NCI-H524 treated with DMSO at 0.1 percent for 48 hours (cell line): ENCODE measurements around the gene SLIT3.

Source experiments
- DNase-seq: peaks from one replicate; lab custom pipeline; 2025; lab: John Stamatoyannopoulos, UW

SLIT3 gene

DNA sequence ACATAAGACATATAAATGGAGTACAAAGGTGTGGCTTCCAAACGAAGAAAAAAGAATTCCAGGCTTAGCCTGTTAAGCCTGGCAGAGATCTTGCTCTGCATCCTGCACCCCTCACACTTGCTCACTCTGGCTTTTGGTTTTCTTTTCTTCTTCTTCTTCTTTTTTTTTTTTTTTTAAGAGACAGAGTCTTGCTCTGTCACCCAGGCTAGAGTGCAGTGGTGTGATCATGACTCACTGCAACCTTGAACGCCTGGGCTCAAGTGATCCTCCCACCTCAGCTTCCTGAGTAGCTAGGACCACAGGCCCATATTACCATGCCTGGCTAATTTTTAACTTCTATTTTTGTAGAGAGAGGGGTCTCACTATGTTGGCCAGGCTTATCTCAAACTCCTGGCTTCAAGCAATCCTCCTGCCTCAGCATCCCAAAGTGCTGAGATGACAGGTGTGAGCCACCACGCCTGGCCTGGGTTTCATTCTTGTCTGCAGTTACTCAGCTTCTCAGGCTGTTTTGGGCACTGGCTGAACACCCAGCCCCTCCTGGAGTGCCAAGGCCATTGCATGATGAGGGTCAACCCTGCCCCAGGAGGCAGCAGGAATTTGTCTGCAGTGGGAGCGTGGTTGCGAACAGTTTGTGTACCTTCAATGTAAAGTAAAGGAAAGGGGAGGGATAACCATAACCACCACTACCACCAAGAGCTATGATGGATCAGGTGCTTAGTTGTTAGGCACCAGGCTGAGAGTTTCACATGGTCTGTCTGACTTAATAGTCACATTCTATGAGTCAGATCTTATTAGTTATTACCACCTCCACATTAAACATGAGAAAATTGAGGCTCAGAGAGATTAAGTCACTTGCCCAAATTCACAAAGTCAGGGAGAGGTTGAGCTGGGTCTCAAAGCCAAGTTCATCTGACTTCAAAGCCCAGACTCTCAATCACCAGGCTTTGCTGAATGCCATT, 502.6 kb downstream of the SLIT3 start:
- no peak for DNase-seq

GRCh38 chr5:168796593-168797580, 504.1 kb downstream of the SLIT3 start:
- DNase-seq = no peak

DNA sequence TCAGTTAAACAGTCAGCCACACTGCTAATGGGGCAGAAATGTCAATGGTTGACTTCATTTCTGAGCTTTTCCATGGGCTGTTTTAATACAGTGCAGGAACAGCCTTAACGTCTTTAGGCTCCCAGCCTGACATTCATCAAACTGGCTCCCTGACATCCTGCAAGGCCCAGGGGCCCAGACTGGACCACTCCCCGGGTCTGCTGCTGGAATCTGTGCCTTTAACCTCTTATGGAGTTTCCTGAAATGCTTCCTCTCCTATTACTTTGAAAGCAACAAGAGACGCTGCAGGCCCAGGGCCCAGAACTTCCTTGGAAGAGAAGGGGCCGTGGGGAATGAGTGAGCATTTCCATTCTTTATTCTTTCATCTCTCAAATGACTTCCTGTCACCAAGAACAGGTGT, 504.9 kb downstream of the SLIT3 start:
- no peak for DNase-seq

DNA sequence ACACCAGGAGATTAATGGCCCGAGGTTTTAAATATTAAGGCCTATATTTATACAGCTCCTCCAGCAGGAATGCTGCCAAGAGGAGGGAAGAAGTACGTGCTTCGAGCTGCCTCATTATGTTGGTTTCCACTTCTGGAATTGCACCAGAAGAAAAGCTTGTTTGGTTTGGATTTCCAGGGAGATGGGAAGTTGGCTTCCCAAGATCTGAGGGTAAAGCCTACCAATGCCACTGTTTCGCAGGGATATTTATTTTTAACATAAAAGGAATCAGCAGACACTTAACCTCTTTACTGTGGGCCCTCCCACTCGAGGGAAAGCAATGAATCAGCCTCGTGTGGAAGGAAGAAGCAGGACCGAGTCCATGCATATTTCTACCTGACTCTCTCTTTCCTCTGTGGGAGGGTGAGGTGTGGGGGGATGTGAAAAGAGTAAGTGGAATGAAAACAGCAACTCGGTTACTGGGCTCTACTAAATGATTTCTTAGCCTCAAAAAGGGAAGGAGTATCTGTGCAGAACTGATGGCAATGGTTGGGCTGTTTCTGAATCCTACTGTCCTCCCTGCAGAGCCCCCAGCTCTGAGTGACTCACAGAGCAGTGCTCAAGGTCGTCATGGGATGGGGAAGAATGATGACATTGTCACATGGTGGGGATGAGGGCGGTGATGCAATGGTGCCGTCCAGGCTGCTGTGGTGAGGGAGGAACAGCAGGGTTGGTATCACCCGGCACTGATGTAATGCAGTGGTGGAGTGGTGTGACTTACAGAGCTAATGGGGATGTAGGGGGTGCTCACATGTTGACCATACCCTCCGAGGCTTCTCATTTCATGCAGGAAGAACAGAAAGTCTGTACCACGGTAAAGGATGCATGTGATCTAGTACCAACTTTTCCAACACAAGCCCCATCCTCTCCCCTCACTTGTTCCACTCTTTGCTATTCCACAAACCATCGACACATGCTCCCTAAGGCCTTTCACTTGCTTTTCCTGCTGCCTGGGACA, 506.8 kb downstream of the SLIT3 start:
- DNase-seq = no peak

- DNase-seq = no peak
Observed at GRCh38 chr5:168792678-168793077, 508.3 kb downstream of the SLIT3 start.

GRCh38 chr5:168790671-168791250, 510.2 kb downstream of the SLIT3 start:
- peak; percentile 28 for DNase-seq

- DNase-seq = no peak
Observed at GRCh38 chr5:168790002-168790635, 510.8 kb downstream of the SLIT3 start.

DNA sequence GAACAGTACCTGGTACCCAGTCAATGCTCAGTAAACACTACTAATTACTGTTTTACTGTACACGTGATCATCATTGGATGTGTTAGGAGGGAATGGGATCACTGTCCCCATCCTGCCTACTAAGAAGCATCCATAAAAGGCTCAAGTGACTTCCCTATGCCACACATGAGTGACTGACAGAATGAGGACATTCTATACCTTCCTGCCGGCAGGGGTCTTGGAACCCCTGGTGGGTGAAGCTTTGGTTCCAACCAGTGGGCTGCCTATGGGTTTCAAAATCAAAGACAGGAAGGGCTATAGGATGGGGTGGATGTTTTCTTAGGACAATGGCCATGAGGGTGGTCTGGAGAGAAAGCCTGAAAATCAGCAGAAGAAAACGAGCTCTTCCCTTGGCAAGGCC, 512.2 kb downstream of the SLIT3 start:
- no peak for DNase-seq

GRCh38 chr5:168788107-168788506, 512.8 kb downstream of the SLIT3 start:
- peak; percentile 27 for DNase-seq

DNA sequence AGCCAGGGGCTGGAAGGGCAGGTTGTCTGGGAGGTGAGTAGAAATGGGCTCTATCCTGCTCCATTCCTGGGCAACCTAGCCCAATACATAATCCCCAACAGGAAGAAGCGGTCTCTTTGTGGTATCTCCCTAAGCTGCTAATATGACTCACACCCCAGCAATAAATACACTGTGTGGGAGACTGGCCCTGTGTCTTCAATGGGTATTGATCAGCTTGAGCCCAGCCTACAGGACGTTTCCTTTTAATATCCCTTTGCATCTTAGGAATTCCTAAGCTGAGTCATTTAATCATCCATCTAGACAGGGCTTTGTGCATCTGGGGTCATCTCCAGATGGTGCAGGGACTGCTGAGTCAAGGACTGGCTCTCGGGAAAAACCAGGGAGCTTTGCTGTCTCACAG, 514.8 kb downstream of the SLIT3 start:
- DNase-seq = no peak

- no peak for DNase-seq
Observed at GRCh38 chr5:168784454-168784853, 516.5 kb downstream of the SLIT3 start.

- DNase-seq = peak; percentile 96
Observed at GRCh38 chr5:168781941-168782571, 518.9 kb downstream of the SLIT3 start.

DNA sequence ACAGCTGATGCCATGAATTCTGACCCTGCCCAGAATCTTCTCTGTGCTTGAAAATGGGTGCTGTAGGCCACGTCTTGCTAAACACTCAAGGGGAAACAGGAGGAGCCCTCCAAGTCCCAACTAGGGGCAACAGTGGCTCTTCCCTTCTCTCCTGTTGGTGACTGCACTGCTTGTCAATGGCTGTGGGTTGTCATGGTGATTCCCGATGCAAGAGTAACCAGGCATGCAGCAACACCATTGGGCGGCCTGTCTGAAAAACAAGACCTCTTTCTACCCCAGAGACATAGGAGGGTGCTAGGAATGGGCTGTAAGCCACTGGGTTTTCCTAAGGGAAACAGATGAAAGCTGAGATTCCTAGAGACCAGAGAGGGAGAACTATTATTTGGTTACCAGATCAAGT, 520.1 kb downstream of the SLIT3 start:
- DNase-seq = no peak

DNA sequence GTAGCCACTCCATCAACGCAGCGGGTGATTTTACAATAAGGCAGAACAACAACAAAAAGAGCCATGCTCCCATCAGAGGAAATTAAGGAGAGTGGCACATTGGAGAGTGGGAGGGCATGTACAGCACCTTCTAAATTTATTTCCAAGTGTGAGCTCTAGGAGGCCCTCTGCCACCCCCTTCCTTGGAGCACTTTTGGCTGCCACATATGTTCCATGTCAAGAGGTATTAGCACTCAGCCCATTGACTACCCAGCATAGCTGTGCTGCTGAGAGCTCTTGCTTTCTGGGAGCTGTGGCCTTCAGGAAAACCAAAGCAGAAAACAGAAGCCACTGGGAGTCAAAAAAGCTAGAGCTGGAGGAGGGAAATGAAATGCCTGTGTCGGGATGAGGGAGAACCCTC, 521.6 kb downstream of the SLIT3 start:
- peak; percentile 70 for DNase-seq

DNA sequence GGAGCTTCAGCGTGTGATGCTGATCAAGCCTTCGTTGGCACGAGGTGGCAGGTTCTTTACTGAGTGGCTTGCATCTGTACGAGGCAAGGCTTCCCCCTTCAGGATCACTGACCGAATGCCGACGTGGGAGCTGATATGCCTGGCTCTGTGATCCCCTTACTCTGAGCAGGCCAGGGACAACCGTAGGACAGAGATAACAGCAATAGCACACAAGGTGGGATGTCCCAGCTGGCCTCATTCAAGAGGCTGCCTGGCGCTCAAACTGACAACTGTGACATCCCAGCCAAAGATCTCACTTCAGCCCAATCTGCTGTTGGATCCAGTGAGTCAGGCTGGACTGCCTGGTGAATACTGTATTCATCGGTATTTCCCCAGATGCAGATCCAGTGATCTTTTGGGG, 522.4 kb downstream of the SLIT3 start:
- no peak for DNase-seq

DNA sequence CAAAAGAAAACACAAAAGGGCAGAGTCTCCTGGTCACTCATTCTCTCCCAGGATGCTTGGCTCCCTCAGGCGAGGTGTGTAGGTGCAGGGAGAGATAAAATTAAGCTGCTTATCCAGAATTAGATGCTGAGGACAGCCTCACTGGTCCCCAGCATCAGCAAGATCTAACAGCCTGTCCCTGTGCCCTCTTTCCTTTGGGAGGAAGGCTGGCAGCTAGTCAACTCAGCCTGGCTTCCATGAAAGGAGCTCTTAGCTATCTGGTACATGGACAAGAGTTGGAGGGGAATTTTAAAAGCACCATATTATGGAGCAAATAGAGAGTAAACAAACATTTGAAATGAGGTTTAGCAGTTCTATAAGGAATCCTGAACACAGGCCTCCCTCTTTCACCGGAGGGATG, 523.3 kb downstream of the SLIT3 start:
- DNase-seq = no peak

GRCh38 chr5:168776070-168776469, 524.9 kb downstream of the SLIT3 start:
- peak; percentile 26 for DNase-seq

DNA sequence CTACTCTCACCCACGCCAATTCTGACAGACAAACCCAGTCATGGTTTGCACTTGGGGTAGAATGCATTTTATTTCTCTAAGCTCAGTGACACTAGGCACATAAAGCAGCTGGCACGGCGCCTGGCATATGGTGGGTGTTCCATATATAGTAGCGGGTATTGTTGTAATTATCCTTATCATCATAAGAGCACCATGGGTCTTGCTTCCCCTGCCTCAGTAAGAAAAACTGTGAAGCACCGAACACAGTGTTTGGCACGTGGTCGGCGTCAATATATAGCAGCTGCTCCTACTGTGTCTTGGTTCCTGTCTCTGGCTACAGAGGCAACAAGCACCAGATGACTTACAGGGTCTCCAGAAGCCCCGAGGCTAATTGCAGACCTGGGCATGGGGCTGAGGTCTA, 527.7 kb downstream of the SLIT3 start:
- peak; percentile 46 for DNase-seq

DNA sequence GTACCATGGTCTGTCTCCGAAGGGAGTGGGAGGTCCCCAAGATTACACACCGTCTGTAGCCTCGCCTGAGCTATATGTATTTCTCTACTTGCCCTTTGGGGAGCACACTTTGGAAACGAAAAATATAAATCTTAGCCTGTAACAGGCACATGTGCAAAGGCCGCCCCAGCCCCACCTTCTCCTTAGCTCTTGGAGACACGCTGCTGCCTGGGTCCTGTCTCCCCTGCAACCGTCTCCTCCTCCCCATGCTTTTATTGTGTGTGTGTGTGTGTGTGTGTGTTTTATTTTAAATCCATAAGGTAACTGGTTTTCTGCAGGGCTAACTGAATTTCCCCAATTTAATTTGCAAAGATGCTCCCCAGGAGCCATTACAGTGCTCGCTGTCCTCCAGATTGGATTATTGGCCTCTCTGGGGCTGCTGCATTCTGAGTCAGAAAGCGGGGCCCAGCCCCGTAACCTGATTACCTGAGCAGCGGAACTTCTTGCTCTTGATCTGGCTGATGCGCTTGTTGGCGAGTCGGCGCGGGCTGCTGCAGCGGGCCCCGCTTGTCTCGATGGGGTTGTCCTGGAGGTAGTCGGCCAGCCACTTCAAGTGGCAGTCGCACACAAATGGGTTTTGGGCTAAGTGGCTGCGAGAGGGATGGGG, 528.5 kb downstream of the SLIT3 start:
- no peak for DNase-seq

DNA sequence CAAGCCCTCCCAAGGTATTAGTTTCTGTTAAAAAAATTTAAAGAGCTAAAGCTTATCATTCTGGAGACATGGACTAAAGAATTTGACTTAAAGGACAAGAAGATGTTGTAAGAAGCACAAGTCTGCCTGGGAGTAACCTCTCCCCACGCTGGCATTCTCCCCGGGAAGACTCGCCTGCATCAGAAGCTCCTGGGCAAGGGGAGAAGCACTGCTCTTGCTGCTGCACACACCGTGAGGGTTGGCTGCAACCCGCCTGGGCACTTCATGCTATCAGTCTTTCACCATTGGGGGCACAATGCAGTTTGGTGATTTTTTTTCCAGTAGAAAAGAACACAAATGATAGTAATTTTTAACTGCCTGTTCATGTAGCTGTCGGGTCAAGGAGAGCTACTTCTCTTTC, 529.3 kb downstream of the SLIT3 start:
- no peak for DNase-seq
